GOT3 (cell line): ENCODE data around the gene RPS16.

Experiments
- DNase-seq: peaks from one replicate; lab custom pipeline; 2025; ENCODE audit warnings: mixed read lengths; lab: John Stamatoyannopoulos, UW

The RPS16 gene

DNA sequence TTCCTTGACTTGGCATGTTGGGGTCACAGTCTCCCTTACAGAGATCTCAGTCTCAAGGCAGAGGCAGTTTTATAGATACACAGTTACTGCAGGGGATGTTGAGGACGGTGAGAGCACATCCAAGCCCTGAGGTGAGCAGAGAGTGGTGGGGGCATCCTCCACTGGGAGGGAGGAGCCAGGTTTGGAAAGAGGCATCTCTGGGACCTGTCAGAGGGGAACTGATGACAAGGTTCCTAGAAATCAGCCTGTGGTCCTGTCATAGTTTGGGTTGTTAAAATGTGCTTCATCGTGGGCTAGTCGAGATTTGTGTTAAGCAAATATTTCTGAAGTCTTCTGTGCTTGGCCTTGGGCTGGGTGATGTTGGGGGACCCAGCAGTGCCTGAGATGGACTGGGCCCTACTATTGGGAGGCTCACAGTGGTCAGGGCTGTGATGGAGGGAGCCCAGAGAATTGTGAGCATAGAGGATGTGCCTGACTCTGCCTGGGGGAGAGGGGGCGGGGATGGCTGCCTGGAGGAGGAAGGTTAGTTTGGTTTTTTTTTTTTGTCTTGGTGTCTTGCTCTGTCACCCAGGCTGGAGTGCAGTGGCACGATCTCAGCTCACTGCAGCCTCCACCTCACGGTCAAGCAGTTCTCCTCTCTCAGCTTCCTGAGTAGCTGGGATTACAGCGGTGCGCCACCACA is 13.5 kb upstream of the RPS16 start:
- no peak for DNase-seq

DNA sequence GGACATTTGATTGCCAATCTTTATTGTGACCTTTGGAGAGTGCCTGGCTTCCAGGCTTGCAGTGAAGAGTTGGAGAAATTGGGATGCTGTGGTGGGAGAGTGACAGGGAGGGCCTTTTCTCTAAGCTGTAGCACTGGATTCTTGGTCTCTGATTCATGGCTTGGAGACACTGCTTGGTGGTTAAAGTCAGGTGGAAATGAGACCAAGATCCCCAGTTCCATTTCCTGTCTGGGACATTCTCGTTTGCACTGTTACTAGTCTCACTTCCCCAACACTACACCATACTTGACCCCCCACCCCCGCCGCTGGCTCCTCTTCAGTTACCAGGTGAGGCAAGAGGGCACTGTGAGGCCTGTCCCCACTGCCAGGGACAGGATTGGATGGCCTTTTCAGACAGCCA is 12.5 kb upstream of the RPS16 start:
- DNase-seq = no peak

DNA sequence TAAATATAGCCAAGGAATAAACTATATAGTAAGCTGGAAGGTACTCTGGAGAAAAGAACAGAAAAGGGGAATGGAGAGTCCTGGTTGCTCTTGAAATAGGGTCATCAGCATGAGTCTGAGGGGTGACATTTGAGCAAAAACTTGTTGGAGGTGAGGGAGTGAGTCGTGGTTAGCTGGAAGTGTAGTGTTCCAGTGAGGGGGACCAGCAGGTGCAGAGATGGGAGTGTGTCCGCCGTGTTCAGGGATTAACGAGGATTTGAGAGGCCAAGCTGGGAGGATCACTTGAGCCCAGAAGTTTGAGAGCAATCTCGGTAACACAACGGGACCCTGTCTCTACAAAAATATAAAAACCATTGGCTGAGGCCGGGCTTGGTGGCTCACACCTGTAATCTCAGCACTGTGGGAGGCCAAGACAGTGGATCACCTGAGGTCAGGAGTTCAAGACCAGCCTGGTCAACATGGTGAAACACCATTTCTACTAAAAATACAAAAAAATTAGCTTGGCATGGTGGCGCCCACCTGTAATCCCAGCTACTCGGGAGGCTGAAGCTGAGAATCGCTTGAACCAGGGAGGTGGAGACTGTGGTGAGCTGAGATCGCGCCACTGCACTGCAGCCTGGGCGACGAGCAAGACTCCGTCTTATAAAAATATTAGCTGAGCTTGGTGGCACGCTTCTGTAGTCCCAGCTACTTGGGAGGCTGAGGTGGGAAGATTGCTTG is 10.8 kb upstream of the RPS16 start:
- no peak for DNase-seq

DNA sequence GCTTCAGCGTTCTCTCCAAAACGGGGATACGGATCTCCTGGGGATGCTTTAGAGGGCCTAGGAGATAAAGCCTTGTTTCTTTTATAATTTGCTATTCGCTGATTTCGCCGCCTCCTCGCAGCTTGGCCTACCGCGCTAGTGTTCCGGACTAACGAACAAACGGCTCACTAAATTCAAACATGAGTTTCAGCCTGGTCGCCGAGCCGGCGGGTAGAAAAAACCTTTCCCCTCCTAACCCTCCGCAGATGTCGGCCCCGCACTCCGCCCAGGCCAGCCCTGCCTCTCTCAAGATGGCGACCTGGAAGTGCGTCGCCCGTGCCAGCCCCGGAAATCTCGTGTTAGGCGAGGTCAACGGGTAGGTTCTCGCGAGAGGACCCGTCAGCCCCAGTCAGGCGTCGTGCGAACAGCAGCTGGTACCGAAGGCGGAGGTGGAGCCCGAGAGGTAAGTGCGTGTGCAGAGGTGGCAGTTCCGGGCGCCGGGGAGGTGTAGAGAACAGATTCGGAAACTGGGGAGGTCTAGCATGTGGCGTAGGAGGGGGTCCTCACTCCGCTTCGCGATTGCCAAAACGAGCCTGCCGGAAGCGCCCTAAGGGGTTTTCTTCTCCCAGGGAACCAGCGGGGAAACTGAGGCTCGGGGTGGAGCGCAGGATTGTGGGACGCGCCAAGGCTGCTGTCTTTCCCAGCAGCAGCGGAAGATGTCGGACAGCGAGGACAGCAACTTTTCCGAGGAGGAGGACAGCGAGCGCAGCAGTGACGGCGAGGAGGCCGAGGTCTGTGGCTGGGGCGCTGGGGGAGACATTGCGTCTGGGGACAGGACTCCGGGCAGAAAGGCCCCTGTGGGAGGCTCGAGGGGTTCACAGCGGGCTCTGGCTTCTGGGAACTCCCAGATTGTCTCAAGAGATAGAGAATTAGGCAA is 9.7 kb upstream of the RPS16 start, which contains the start of gene SUPT5H:
SUPT5H (plus strand) TSS at position 387 of the 916 bp plus-strand sequence; CDS start at position 696, 309 bp downstream.
- DNase-seq = peak; percentile 84

DNA sequence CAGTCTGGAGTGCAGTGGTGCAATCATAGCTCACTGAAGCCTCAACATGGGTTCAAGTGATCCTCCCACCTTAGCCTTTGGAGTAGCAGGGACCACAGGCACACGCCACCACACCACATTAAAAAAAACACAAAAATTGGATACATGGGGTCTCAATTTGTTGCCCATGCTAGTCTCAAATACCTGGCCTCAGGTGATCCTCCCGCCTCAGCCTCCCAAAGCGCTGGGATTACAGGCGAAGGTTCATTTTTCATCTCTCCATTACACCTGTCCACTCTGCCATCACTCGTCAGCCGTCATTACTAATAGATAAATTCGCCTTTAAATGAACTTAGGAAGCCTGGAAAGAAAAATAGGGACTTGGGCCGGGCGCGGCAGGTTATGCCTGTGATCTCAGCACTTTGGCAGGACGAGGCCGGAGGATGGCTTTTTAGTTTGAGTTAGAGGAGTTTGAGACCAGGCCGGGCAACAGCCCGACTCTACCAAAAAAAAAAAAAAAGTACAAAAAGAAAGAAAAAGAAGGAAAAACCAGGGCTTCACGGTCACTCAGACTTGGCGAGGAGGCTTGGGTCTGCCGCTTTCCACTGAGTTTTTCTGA is 8.9 kb upstream of the RPS16 start:
- no peak for DNase-seq

DNA sequence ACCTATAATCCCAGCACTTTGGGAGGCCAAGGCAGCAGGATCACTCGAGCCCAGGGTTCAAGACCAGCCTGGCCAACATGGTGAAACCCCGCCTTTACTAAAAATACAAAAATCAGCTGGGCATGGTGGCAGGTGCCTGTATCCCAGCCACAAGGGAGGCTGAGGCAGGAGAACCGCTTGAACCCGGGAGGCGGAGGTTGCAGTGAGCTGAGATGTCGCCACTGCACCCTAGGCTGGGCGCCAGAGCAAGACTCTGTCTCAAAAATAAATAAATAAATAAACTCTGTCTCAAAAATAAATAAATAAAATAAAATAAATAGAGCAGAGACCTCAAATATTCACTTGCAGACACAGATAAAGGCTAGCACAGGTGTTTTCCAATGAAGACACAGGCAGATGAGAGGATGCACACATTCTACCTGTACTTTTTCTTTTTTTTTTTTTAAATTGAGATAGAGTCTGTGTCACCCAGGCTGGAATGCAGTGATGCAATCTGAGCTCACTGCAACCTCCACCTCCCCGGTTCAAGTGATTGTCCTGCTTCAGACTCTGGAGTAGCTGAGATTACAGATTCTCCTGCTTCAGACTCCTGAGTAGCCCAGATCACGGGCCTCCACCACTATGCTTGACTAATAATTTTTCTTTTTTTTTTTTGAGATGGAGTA is 2.7 kb upstream of the RPS16 start:
- DNase-seq = no peak

DNA sequence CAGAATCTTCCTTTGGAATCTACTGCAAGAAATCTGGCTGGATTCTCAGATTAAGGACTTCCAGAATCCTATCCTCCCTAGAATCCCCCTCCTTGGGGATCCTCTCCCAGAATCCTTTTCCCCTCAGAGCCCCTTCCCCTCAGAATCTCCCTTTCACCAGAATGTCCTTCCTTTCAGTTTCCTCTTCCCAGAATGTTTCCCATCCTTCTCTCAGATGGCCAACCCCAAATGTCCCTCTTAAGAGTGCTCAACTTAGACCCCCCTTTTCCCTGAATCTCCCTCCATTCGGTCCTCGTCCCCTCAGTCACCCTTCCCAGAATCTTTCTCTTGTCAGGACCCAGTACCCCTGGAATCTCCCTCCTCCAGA is 584 bp upstream of the RPS16 start:
- DNase-seq = no peak

DNA sequence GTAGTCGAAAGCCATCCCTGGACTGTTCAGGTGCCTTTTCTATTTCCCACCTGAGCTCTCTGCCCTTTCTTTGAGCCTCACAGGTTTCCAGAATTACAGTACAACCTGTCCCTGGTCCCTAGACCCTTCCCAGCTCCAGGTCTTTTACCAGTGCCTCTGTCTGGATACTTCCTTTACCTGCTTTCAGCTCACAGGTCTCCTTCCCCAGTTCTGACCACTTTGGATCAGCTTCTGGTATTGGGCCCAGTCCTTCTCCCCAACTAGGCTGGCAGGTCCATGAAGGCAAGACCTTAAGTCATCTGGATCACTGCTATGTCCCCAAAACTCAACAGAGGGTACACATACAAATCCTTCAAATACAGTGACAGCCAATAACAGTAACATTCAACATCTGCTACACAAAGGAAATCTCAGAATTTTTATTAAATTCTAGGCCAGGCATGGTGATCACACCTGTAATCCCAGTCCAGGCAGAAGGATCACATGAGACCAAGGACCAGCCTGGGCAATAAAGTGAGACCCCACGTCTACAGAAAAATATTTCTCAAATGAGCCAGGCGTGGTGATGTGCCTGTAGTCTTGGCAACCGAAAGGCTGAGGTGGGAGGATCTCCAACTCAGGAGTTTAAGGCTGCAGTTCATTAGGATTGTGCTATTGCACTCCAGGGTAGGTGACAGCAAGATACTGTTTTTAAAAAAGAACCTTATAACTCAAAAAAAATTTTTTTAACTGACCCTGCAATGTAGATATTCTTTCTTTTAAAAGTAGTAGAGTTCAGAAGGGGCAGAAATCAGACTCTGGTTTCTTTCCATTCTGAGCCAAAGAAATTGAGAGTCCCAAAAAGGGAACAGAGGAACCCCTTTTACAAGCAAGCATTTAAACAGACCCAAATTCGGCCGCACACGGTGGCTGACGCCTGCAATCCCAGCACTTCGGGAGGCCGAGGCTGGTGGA is 1.3 kb downstream of the RPS16 start:
- no peak for DNase-seq

DNA sequence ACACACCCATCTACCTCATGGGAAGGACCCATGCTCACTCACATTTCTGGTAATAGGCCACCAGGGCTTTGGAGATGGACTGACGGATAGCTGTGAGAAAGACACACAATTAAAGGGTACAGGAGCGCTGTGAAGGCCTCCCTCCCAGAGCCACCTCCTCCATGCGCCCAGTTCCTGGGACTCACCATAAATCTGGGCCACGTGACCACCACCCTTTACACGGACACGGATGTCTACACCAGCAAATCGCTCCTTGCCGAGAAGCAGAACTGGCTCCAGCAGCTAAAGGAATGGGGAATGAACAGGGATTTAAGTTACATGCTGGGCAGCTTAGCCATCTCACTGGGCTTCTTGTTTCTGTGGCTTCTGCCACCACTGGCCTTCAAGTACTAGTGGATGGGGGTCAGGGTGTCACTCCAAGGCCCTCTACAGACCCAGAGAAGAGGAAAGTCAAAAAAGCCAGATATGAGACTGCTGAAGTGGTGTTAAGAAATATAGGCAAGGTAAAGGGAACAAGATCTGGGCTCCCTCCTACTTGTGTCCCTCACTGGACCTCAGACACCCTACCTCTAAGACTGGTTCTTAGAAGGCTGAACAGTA is 2.2 kb downstream of the RPS16 start:
- no peak for DNase-seq

DNA sequence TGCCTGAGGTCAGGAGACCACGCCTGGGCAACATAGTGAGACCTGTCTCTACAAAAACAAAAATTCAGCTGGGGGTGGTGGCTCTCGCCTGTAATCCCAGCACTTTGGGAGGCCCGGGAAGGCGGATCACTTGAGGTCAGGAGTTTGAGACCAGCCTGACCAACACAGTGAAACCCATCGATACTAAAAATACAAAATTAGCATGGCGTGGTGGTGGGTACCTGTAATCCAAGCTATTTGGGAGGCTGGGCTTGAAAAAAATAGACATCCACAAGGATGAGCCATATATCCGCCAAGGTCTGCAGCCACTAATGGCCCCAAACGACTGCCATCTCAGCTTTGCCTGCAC is 3.1 kb downstream of the RPS16 start:
- no peak for DNase-seq

DNA sequence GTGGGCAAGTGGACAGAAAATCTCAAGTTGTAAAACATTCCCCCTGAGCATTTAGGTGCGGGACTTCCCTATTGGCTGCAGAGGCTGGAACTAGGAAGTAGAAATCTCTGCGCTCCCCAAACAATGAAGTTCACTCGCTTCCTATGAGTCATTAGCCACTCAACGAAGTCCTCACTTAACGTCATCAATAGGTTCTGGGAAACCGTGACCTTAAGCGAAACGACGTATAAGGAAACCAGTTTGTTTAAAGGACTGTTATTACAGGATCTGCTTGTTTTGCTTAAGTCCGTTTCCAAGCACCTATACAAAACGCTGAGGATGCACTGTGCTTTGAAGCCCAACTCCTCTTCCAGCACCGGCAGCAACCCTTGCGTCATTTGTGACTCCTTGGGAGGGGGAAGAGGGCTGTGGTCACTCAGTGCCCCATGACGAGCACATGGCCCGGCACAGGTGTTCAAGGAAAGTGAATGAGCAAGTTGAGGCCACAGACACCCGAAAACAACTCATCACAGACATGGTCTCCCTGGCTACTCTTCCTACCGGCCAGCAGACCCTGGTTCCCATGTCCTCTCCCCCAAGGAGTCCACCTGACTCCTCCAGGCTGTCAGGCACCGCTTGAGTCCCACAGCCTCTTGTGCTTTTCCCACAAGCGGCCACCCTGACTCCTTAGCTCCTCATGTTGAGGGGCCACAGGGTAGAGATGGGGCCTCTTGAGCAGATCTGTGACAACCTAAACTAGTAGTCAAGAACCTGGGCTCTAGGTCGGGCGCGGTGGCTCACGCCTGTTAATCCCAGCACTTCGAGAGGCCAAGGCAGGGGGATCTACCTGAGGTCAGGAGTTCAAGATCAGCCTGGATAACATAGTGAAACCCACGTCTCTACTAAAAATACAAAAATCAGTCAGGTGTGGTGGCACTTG is 4.8 kb downstream of the RPS16 start:
- DNase-seq = no peak

DNA sequence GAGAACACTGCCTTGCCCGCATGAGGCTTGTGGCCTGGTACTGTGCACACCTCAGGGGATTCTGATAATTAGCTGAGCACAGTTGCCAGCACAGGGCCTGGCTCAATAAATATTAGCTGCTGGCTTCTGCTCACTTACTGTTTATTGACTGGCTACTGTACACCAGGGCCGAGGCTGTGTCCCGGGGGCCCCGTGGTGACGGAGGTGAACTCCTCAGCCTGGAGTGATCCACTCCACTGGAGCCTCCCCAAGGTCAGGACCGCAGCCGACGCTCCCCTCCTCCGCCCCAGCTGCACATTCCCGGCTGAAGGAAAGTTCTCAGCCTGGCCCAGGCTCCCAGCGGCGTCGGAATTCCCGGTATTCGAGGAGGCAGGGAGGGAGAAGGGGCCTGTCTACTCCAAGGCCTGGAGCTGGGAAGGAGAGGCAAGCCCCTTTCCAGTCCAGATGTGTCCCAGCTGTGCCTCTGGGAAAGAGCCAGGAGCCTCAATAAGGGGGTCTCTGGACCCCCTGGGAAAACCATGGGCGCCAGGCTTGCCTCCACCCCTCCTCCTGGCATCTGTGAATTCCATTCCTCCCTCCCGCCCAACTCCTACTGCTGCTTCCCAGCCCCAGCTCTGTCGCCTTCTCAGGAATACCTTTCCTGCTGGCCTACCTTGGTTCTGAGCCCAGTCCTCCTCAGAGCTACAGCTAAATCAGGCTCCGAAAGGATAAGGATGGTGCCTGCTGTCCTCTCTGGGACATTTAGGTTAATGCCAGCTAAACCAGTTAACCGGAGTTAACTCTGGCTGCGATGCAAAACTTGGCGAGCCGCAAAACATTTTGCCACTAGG is 7.3 kb downstream of the RPS16 start:
- no peak for DNase-seq

DNA sequence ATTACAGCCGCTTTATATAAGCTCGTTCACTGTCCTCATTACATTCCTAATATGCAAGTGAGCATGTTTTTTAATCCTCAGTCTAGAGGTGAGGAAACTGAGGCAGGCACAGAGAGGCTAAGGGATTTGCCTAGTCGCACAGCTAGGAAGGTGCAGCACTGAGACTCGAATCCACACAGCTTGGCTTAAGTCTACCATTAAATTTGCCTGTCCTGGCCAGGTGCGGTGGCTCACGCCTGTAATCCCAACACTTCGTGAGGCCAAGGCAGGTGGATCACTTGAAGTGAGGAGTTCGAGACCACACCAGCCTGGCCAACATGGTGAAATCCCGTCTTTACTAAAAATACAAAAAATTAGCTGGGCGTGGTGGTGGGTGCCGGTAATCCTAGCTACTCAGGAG is 8.0 kb downstream of the RPS16 start:
- DNase-seq = no peak

DNA sequence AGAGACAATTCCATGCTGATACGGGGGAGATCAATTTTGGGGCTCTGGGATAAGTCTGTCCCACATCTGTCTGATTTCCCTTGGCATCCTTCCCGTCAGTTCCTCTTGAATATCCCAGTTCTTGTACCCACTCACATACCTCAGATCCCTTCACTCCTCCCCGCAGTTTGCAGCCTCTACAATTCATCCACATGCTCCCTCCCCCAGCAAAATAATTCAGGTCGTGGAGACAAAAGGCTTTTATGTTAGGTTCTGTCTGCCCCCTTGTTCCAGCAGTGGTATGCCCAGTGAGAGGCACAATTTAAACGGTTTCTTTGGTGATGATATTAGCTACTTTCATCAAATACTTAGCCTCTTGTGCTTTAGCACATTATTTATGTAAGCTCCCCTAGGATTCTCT is 9.6 kb downstream of the RPS16 start:
- DNase-seq = no peak

DNA sequence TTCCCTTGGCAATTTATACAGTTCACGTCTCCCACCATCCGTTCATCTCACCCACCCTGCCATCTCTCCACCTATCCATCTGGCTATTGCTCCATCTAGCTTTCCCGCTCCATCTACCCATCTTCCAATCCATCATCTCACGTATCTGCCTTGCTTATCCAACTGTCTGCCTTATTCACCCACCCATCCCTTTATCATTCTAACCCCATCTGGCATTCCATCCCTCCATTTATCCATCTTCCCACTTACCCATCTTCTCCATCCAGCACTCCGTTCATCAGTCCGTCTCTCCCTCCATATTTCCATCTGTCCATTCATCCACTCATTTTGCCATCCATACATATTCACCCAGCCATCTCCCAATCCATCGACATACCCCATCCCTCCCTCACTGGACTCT is 10.0 kb downstream of the RPS16 start:
- no peak for DNase-seq

DNA sequence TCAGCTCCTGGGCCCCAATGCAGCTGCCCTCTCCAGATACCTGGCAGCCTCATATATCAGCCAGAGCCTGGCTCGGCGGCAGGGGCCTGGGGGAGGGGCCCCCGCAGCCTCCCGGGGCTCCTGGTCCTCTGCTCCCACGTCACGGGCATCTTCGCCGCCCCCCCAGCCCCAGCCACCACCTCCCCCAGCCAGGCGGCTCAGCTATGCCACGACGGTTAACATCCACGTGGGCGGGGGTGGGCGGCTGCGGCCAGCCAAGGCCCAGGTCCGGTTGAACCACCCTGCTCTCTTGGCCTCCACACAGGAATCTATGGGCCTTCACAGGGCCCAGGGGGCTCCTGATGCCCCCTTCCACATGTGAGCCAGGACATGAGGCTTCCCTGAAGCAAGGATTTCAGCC is 10.8 kb downstream of the RPS16 start:
- no peak for DNase-seq

DNA sequence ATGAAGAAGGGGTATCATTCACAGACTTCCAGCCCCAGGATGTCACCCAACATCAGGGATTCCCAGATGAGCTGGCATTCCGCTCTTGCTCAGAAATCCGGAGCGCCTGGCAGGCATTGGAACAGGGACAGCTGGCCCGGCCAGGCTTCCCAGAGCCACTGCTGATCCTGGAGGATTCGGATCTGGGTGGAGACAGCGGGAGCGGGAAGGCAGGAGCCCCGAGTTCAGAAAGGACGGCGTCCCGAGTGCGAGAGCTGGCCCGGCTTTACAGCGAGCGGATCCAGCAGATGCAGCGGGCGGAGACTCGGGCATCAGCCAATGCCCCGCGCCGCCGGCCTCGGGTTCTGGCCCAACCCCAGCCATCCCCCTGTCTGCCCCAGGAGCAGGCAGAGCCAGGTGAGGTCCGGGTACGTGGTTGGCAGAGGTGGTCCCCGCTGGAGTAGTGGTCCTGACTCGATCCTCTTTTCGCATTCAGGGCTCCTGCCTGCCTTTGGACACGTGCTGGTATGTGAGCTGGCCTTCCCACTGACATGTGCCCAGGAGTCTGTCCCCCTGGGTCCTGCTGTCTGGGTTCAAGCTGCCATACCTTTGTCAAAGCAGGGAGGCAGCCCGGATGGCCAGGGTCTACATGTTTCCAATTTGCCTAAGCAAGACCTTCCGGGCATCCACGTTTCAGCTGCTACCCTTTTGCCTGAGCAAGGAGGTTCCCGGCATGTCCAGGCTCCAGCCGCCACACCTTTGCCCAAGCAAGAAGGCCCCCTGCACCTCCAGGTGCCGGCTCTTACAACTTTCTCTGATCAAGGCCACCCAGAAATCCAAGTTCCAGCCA is 12.3 kb downstream of the RPS16 start:
- DNase-seq = no peak
